ENCODE data around the gene OR1F1. TPM values are rescaled to one million over a fixed set of nuclear protein-coding genes. Genes with fewer than 3 reads are reported as not detected.
"Not testable (repeated sequence)": the region's sequence is repeated elsewhere in the genome, so short reads cannot be mapped to it uniquely, and the experiment has no call there.

The OR1F1 gene
- total RNA-seq, 1 experiment from 2014 or later, result 0.26 TPM

GRCh38 chr16:3179651-3180050, 8.4 kb upstream of the OR1F1 start:
- in situ Hi-C loops (cut with HindIII; ENCODE audit: low pct_unique_long_range_greater_than_20kb, low sequenced_read_pairs) (no loop called here), intact Hi-C loops (cut with micrococcal nuclease; ENCODE audit: unreplicated experiment) (no loop called here)
- ATAC-seq (no peak), DNase-seq (ENCODE audit: low read depth, low spot score) (no peak)
- POLR2A ChIA-PET, result no interaction called here
- Histone ChIP-seq H3K27ac (ENCODE audit: low read length) (no peak overlapping the region), H3K9me3 (ENCODE audit: control insufficient read depth, insufficient read depth, low read depth, low read length) (no peaks in the 10 kb centered on the region), H3K36me3 (ENCODE audit: control insufficient read depth, insufficient read depth, low read length) (no peaks in the 10 kb centered on the region), H3K4me3 (ENCODE audit: low read depth in 2 of 2, low read length in 2 of 2) (no peak overlapping the region), H3K4me1 (ENCODE audit: control insufficient read depth, insufficient read depth, low read length) (0 out of 2 replicates have a peak, but pooled peaks cover 6% of the 10 kb centered on the region), H3K27me3 (ENCODE audit: control insufficient read depth, insufficient read depth, low read length) (no peaks in the 10 kb centered on the region)
- CTCF ChIA-PET, result no interaction called here
- BruUV-seq (replicated peaks), result no TSS peak
- no peak for TF ChIP-seq REST (IDR thresholded peaks at IDR 0.05; ENCODE audit: insufficient read depth in 1 of 2, low read depth in 2 of 2, low read length in 1 of 2)
- TF ChIP-seq SIN3A (IDR thresholded peaks at IDR 0.05; ENCODE audit: borderline replicate concordance, insufficient read depth, low read depth, low read length), result no peak
- no peak for TF ChIP-seq POLR2AphosphoS5 (IDR thresholded peaks at IDR 0.05; ENCODE audit: low read depth, low read length)
- TF ChIP-seq, protein P1, sequence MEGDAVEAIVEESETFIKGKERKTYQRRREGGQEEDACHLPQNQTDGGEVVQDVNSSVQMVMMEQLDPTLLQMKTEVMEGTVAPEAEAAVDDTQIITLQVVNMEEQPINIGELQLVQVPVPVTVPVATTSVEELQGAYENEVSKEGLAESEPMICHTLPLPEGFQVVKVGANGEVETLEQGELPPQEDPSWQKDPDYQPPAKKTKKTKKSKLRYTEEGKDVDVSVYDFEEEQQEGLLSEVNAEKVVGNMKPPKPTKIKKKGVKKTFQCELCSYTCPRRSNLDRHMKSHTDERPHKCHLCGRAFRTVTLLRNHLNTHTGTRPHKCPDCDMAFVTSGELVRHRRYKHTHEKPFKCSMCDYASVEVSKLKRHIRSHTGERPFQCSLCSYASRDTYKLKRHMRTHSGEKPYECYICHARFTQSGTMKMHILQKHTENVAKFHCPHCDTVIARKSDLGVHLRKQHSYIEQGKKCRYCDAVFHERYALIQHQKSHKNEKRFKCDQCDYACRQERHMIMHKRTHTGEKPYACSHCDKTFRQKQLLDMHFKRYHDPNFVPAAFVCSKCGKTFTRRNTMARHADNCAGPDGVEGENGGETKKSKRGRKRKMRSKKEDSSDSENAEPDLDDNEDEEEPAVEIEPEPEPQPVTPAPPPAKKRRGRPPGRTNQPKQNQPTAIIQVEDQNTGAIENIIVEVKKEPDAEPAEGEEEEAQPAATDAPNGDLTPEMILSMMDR (IDR thresholded peaks at IDR 0.05), result no peak
- no peak for TF ChIP-seq TCF7L2 (IDR thresholded peaks at IDR 0.05; ENCODE audit: low read depth, low read length)

DNA sequence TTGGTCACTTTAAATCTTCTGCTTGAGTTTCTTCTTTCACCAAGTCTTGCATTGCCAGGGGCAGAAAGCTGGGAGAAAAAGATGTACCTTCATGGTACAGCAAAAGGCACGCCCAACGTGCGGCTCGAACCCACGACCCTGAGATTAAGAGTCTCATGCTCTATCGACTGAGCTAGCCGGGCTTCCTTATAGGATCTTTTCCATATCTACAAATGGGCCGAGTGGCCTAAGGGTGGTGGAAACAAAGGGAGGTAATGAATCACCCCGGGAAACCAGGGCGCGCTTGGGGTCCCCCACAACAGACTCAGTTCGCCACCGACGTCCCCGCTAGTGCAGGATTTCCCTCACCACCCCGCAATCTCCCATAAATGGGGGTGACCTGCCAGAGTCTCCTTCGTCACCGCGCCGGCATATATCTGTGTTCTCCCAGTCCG, 7.5 kb upstream of the OR1F1 start:
- in situ Hi-C loops (cut with HindIII; ENCODE audit: low pct_unique_long_range_greater_than_20kb, low sequenced_read_pairs) (no loop called here), intact Hi-C loops (cut with micrococcal nuclease; ENCODE audit: unreplicated experiment) (no loop called here)
- no peak overlapping the region for H3K27ac ChIP-seq (ENCODE audit: low read length)
- no TSS peak for BruUV-seq (replicated peaks)
- DNase-seq (ENCODE audit: low read depth, low spot score), result no peak
- ATAC-seq, result peak; percentile 42
- POLR2A ChIA-PET, result no interaction called here
- H3K36me3 ChIP-seq (ENCODE audit: control insufficient read depth, insufficient read depth, low read length), result no peaks in the 10 kb centered on the region
- no peaks in the 10 kb centered on the region for H3K27me3 ChIP-seq (ENCODE audit: control insufficient read depth, insufficient read depth, low read length)
- H3K9me3 ChIP-seq (ENCODE audit: control insufficient read depth, insufficient read depth, low read depth, low read length), result no peaks in the 10 kb centered on the region
- peak overlapping the region in 1 of 2 experiments; percentile 15; a peak in 3 of 4 replicates for H3K4me3 ChIP-seq (ENCODE audit: low read depth in 2 of 2, low read length in 2 of 2)
- 0 out of 2 replicates have a peak, but pooled peaks cover 6% of the 10 kb centered on the region for H3K4me1 ChIP-seq (ENCODE audit: control insufficient read depth, insufficient read depth, low read length)
- CTCF ChIA-PET, result no interaction called here
- no peak for TF ChIP-seq REST (IDR thresholded peaks at IDR 0.05; ENCODE audit: insufficient read depth in 1 of 2, low read depth in 2 of 2, low read length in 1 of 2)
- TF ChIP-seq POLR2AphosphoS5 (IDR thresholded peaks at IDR 0.05; ENCODE audit: low read depth, low read length), result 0 out of 2 replicates have a peak, but pooled peaks have one; percentile 29

- H3K36me3 ChIP-seq (ENCODE audit: control insufficient read depth, insufficient read depth, low read length); intact Hi-C loops (cut with micrococcal nuclease; ENCODE audit: unreplicated experiment); H3K27me3 ChIP-seq (ENCODE audit: control insufficient read depth, insufficient read depth, low read length); ATAC-seq; in situ Hi-C loops (cut with HindIII; ENCODE audit: low pct_unique_long_range_greater_than_20kb, low sequenced_read_pairs); H3K4me1 ChIP-seq (ENCODE audit: control insufficient read depth, insufficient read depth, low read length); POLR2A ChIA-PET; CTCF ChIA-PET; DNase-seq (ENCODE audit: low read depth, low spot score); BruUV-seq (replicated peaks); H3K9me3 ChIP-seq (ENCODE audit: control insufficient read depth, insufficient read depth, low read depth, low read length); H3K27ac ChIP-seq (ENCODE audit: low read length): not testable (repeated sequence)
- H3K4me3 ChIP-seq (ENCODE audit: low read depth in 2 of 2, low read length in 2 of 2), result peak overlapping the region; percentile 64 to 85
These were observed 5.8 kb upstream of the OR1F1 start for GRCh38 chr16:3182293-3182607.

Data from Panc1 (cell line).